Vagina (tissue), 2 donors: ENCODE results near the gene NTRK3.

Experiments
- CTCF ChIP-seq, 3 experiments: fragments of 450-650 bp in 2 of 3; fragments of 200-600 bp in 1 of 3; sonication (generic) in 1 of 3; IDR thresholded peaks; one replicate each; pipeline ENCODE4 v1.5.1; 2017 to 2019; ENCODE audit warnings: antibody characterized with exemption in 3 of 3, mild to moderate bottlenecking in 2 of 3, moderate library complexity in 2 of 3
- POLR2A ChIP-seq, 2 donors: fragments of 450-650 bp; IDR thresholded peaks; one replicate each; pipeline ENCODE4 v1.6.1; 2017; ENCODE audit warnings: antibody characterized with exemption in 2 of 2, mild to moderate bottlenecking in 2 of 2, moderate library complexity in 2 of 2

GRCh38 chr15:88031461-88031860, 225.1 kb downstream of the NTRK3 start:
- no peak for TF ChIP-seq POLR2A (IDR thresholded peaks at IDR 0.05)
- no peak for TF ChIP-seq CTCF (IDR thresholded peaks at IDR 0.05)
